Mucosa of rectum (tissue), 2 donors: ENCODE results near the gene PTPRC.

ENCODE experiments used
- H3K27ac ChIP-seq, 2 donors: one replicate each; pipeline ENCODE4 v1.7.0; 2013; ENCODE audit warnings: inconsistent platforms in 2 of 2, low read depth in 2 of 2, low read length in 2 of 2
- H3K27me3 ChIP-seq, 2 donors: one replicate each; pipeline ENCODE4 v1.7.0; 2013; ENCODE audit warnings: low read length in 2 of 2; ENCODE audit not compliant: control insufficient read depth in 2 of 2, insufficient read depth in 2 of 2
- H3K36me3 ChIP-seq, 2 donors: one replicate each; pipeline ENCODE4 v1.7.0; 2013; ENCODE audit warnings: low read length in 2 of 2; ENCODE audit not compliant: control insufficient read depth in 2 of 2, insufficient read depth in 2 of 2
- H3K4me1 ChIP-seq, 2 donors: one replicate each; pipeline ENCODE4 v1.7.0; 2013; ENCODE audit warnings: low read length in 2 of 2, mild to moderate bottlenecking in 1 of 2; ENCODE audit not compliant: control insufficient read depth in 2 of 2, insufficient read depth in 2 of 2
- H3K4me3 ChIP-seq, 2 donors: one replicate each; pipeline ENCODE4 v1.7.0; 2013; ENCODE audit warnings: low read length in 2 of 2
- H3K9ac ChIP-seq, 2 donors: one replicate each; pipeline ENCODE4 v1.7.0; 2013; ENCODE audit warnings: low read length in 2 of 2, low read depth in 1 of 2, mild to moderate bottlenecking in 1 of 2
- H3K9me3 ChIP-seq, 2 donors: one replicate each; pipeline ENCODE4 v1.7.0; 2013; ENCODE audit warnings: low read length in 2 of 2; ENCODE audit not compliant: control insufficient read depth in 2 of 2
- donor health status: healthy.
- donor health status: Normal muscosa, but diverticular disease.

PTPRC gene

GRCh38 chr1:198734323-198735008, 95.6 kb downstream of the PTPRC start:
- no peak overlapping the region for H3K9ac ChIP-seq
- peaks cover 0 to 2% of the 10 kb centered on the region in 2 donors for H3K36me3 ChIP-seq

GRCh38 chr1:198741744-198742143, 102.9 kb downstream of the PTPRC start:
- Histone ChIP-seq H3K4me3 (no peak overlapping the region), H3K27me3 (no peaks in the 10 kb centered on the region), H3K27ac (no peak overlapping the region), H3K9ac (no peak overlapping the region), H3K9me3 (no peaks in the 10 kb centered on the region), H3K36me3 (peaks cover 0 to 2% of the 10 kb centered on the region in 2 donors), H3K4me1 (no peaks in the 10 kb centered on the region)

More at GRCh38 chr1:198734323-198735008, 95.6 kb downstream of the PTPRC start:
- no peaks in the 10 kb centered on the region for H3K27me3 ChIP-seq
- no peak overlapping the region for H3K27ac ChIP-seq
- no peaks in the 10 kb centered on the region for H3K9me3 ChIP-seq
- H3K4me1 ChIP-seq, result no peaks in the 10 kb centered on the region
- no peak overlapping the region for H3K4me3 ChIP-seq

GRCh38 chr1:198747127-198747526, 108.3 kb downstream of the PTPRC start:
- no peak overlapping the region for H3K4me3 ChIP-seq
- peaks cover 0 to 9% of the 10 kb centered on the region in 2 donors for H3K36me3 ChIP-seq
- no peaks in the 10 kb centered on the region for H3K9me3 ChIP-seq
- no peaks in the 10 kb centered on the region for H3K4me1 ChIP-seq
- H3K9ac ChIP-seq, result no peak overlapping the region
- H3K27me3 ChIP-seq, result no peaks in the 10 kb centered on the region
- no peak overlapping the region for H3K27ac ChIP-seq

GRCh38 chr1:198749279-198749678, 110.4 kb downstream of the PTPRC start:
- Histone ChIP-seq H3K4me3 (no peak overlapping the region), H3K27ac (no peak overlapping the region), H3K4me1 (no peaks in the 10 kb centered on the region), H3K9ac (no peak overlapping the region), H3K27me3 (no peaks in the 10 kb centered on the region), H3K36me3 (peaks cover 0 to 9% of the 10 kb centered on the region in 2 donors), H3K9me3 (no peaks in the 10 kb centered on the region)

GRCh38 chr1:198750081-198750480, 111.2 kb downstream of the PTPRC start:
- no peak overlapping the region for H3K9ac ChIP-seq
- peaks cover 0 to 12% of the 10 kb centered on the region in 2 donors for H3K36me3 ChIP-seq
- H3K9me3 ChIP-seq, result no peaks in the 10 kb centered on the region
- no peaks in the 10 kb centered on the region for H3K27me3 ChIP-seq
- no peaks in the 10 kb centered on the region for H3K4me1 ChIP-seq
- H3K27ac ChIP-seq, result no peak overlapping the region
- H3K4me3 ChIP-seq, result no peak overlapping the region

- peaks cover 0 to 19% of the 10 kb centered on the region in 2 donors for H3K36me3 ChIP-seq
- no peaks in the 10 kb centered on the region for H3K27me3 ChIP-seq
- no peaks in the 10 kb centered on the region for H3K4me1 ChIP-seq
- no peak overlapping the region for H3K27ac ChIP-seq
- H3K4me3 ChIP-seq, result no peak overlapping the region
- H3K9ac ChIP-seq, result no peak overlapping the region
- H3K9me3 ChIP-seq, result no peaks in the 10 kb centered on the region
Measured at GRCh38 chr1:198751741-198752140, 112.9 kb downstream of the PTPRC start.

GRCh38 chr1:198754670-198755069, 115.8 kb downstream of the PTPRC start:
- H3K27me3 ChIP-seq, result no peaks in the 10 kb centered on the region
- no peaks in the 10 kb centered on the region for H3K4me1 ChIP-seq
- peaks cover 0 to 19% of the 10 kb centered on the region in 2 donors for H3K36me3 ChIP-seq
- H3K9ac ChIP-seq, result no peak overlapping the region
- no peak overlapping the region for H3K27ac ChIP-seq
- H3K9me3 ChIP-seq, result no peaks in the 10 kb centered on the region
- H3K4me3 ChIP-seq, result no peak overlapping the region

GRCh38 chr1:198755715-198756114, 116.9 kb downstream of the PTPRC start:
- H3K36me3 ChIP-seq, result peaks cover 0 to 16% of the 10 kb centered on the region in 2 donors
- H3K4me1 ChIP-seq, result no peaks in the 10 kb centered on the region
- no peak overlapping the region for H3K27ac ChIP-seq

GRCh38 chr1:198756470-198756869, 117.6 kb downstream of the PTPRC start:
- Histone ChIP-seq H3K27me3 (no peaks in the 10 kb centered on the region), H3K36me3 (peaks cover 0 to 12% of the 10 kb centered on the region in 2 donors), H3K9ac (no peak overlapping the region), H3K27ac (no peak overlapping the region), H3K9me3 (no peaks in the 10 kb centered on the region), H3K4me1 (no peaks in the 10 kb centered on the region), H3K4me3 (no peak overlapping the region)

More at GRCh38 chr1:198755715-198756114, 116.9 kb downstream of the PTPRC start:
- Histone ChIP-seq H3K9ac (no peak overlapping the region), H3K9me3 (no peaks in the 10 kb centered on the region), H3K4me3 (no peak overlapping the region), H3K27me3 (no peaks in the 10 kb centered on the region)

GRCh38 chr1:198761859-198762616, 123.2 kb downstream of the PTPRC start:
- no peaks in the 10 kb centered on the region for H3K9me3 ChIP-seq
- H3K4me3 ChIP-seq, result no peak overlapping the region
- H3K4me1 ChIP-seq, result peaks cover 4 to 5% of the 10 kb centered on the region in 2 donors
- H3K36me3 ChIP-seq, result no peaks in the 10 kb centered on the region
- H3K9ac ChIP-seq, result no peak overlapping the region
- no peak overlapping the region for H3K27ac ChIP-seq
- no peaks in the 10 kb centered on the region for H3K27me3 ChIP-seq
